AG09309 (cell line): ENCODE results near the gene KCNH1.

Experiments used
- DNase-seq: peaks from one replicate; pipeline ENCODE4 v3.0.0-alpha.2; 2010; ENCODE audit warnings: low read depth
- H3K4me3 ChIP-seq: 2 replicates; pipeline ENCODE4 v1.5.1; 2011; ENCODE audit warnings: mild to moderate bottlenecking, low read depth, low read length, moderate library complexity; ENCODE audit not compliant: control insufficient read depth
- TF ChIP-seq, protein P1 (sequence below): IDR thresholded peaks from 2 replicates; pipeline ENCODE4 v1.5.1; 2011; ENCODE audit warnings: mild to moderate bottlenecking, low read depth, low read length, inconsistent platforms; ENCODE audit not compliant: insufficient read depth, control insufficient read depth; ENCODE audit errors: missing control alignments

Gene KCNH1

GRCh38 chr1:210912752-210913151, 221.2 kb downstream of the KCNH1 start:
- DNase-seq: no peak
- no peak overlapping the region for H3K4me3 ChIP-seq
- TF ChIP-seq, protein P1, sequence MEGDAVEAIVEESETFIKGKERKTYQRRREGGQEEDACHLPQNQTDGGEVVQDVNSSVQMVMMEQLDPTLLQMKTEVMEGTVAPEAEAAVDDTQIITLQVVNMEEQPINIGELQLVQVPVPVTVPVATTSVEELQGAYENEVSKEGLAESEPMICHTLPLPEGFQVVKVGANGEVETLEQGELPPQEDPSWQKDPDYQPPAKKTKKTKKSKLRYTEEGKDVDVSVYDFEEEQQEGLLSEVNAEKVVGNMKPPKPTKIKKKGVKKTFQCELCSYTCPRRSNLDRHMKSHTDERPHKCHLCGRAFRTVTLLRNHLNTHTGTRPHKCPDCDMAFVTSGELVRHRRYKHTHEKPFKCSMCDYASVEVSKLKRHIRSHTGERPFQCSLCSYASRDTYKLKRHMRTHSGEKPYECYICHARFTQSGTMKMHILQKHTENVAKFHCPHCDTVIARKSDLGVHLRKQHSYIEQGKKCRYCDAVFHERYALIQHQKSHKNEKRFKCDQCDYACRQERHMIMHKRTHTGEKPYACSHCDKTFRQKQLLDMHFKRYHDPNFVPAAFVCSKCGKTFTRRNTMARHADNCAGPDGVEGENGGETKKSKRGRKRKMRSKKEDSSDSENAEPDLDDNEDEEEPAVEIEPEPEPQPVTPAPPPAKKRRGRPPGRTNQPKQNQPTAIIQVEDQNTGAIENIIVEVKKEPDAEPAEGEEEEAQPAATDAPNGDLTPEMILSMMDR: no peak

DNA sequence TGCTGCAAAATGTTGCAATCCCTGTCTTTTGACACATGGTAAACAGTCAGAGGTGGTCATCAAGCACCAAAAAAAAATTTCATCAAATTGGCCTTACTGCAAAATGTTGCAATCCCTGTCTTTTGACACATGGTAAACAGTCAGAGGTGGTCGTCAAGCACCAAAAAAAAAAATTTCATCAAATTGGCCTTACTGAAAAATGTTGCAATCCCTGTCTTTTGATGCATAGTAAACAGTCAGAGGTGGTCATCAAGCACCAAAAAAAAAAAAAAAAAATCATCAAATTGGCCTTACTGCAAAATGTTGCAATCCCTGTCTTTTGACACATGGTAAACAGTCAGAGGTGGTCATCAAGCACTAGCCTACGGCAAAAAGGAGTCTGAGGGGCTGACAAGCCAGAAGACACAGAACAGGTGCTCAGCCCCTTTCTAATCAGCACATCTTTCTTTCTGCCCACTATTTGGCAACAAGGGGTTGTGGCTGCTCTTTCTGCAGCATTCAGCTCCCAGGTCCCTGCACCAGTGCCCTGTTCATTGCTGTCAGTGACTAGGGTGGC, 223.8 kb downstream of the KCNH1 start:
- H3K4me3 ChIP-seq: no peak overlapping the region
- DNase-seq: no peak
- TF ChIP-seq, protein P1: no peak

- no peak overlapping the region for H3K4me3 ChIP-seq
- TF ChIP-seq, protein P1: no peak
- DNase-seq: no peak
Observed at GRCh38 chr1:210908791-210909190, 225.2 kb downstream of the KCNH1 start.

DNA sequence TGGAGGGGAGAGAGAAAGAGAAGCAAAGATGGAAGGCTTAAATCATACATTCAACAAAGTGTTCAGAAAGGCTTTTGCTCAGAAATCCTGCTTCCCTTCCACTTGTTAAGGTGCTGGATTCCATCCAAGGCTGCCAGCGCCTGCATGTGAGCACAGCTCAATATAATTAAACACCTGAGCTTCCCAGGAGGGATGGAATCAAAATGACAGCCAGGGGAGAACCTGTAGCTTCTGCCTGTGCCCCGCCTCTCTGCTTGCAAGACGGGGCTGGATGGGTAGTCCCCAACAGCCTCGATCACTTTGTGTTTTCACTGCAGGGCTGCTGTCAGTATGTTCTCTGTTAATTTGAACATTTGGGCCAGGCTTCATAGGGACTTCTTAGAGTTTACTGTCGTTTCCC, 225.7 kb downstream of the KCNH1 start:
- TF ChIP-seq, protein P1: no peak
- no peak for DNase-seq

GRCh38 chr1:210907251-210907805, 226.6 kb downstream of the KCNH1 start:
- H3K4me3 ChIP-seq: no peak overlapping the region
- no peak for DNase-seq
- TF ChIP-seq, protein P1: no peak

More for the DNA sequence above, 225.7 kb downstream of the KCNH1 start:
- H3K4me3 ChIP-seq: no peak overlapping the region

DNA sequence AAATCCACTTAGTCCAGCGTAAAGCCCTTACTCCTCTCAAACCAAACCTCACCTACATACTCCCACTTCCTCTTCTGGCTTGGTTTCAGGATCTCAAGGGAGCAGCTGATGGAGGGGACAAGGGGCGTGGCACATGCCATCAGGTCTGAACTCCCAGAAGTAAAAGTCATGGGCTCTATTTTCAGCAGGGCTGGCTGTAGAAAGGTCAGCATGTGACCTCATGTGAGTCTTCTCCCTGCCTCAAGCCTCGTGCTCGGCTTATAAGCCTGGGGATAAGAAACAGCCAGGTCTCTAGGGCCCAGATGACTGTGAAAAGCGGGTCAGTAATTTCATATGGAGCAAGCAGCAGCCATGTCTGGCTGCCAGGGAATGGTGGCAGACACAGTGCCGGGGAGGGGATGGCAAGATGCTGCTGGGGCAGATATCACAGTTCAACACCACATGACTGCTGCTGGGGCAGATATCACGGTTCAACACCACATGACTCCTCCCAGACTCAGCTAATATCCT, 227.9 kb downstream of the KCNH1 start:
- H3K4me3 ChIP-seq: no peak overlapping the region
- no peak for DNase-seq
- TF ChIP-seq, protein P1: no peak
